KBM-7 (cell line): ENCODE results near the gene SPEF1.

Source experiments
- DNase-seq: peaks from one replicate; pipeline ENCODE4 v3.0.0-alpha.2; 2015
- in situ Hi-C: fragments of 300-500 bp; cut with MboI; formaldehyde crosslinking; loops from 2 replicates; pipeline ENCODE4 v1.14.3; 2020; ENCODE audit warnings: low sequenced_read_pairs, low pct_unique_long_range_greater_than_20kb, mixed read lengths

SPEF1 gene

GRCh38 chr20:3811467-3812258, 30.4 kb upstream of the SPEF1 start:
- peak; percentile 94 for DNase-seq
- in situ Hi-C loops, result no loop called here

- in situ Hi-C loops, result no loop called here
- DNase-seq, result no peak
Measured at GRCh38 chr20:3808544-3808943, 27.3 kb upstream of the SPEF1 start.

- in situ Hi-C loops, result no loop called here
- DNase-seq, result no peak
Measured at GRCh38 chr20:3804781-3805180, 23.5 kb upstream of the SPEF1 start.

GRCh38 chr20:3804254-3804751, 23.1 kb upstream of the SPEF1 start:
- in situ Hi-C loops, result no loop called here
- DNase-seq, result no peak

GRCh38 chr20:3803854-3804253, 22.6 kb upstream of the SPEF1 start:
- DNase-seq, result no peak
- in situ Hi-C loops, result no loop called here

GRCh38 chr20:3803289-3803688, 22.0 kb upstream of the SPEF1 start:
- no peak for DNase-seq
- in situ Hi-C loops, result no loop called here

- in situ Hi-C loops, result no loop called here
- no peak for DNase-seq
Measured at GRCh38 chr20:3802524-3803239, 21.4 kb upstream of the SPEF1 start.

GRCh38 chr20:3801846-3802245, 20.6 kb upstream of the SPEF1 start:
- in situ Hi-C loops, result no loop called here
- DNase-seq, result no peak

- in situ Hi-C loops, result no loop called here
- no peak for DNase-seq
Measured at GRCh38 chr20:3801299-3801698, 20.1 kb upstream of the SPEF1 start.

GRCh38 chr20:3800878-3801260, 19.6 kb upstream of the SPEF1 start:
- no peak for DNase-seq
- in situ Hi-C loops, result no loop called here

GRCh38 chr20:3800256-3800877, 19.1 kb upstream of the SPEF1 start:
- in situ Hi-C loops, result no loop called here

GRCh38 chr20:3798908-3799248, 17.6 kb upstream of the SPEF1 start:
- no peak for DNase-seq
- in situ Hi-C loops, result no loop called here

More at GRCh38 chr20:3800256-3800877, 19.1 kb upstream of the SPEF1 start:
- DNase-seq, result no peak

- no peak for DNase-seq
- in situ Hi-C loops, result no loop called here
Measured at GRCh38 chr20:3798373-3798768, 17.1 kb upstream of the SPEF1 start.

- in situ Hi-C loops, result no loop called here
- no peak for DNase-seq
Measured at GRCh38 chr20:3797592-3798372, 16.5 kb upstream of the SPEF1 start.

- in situ Hi-C loops, result no loop called here
- DNase-seq, result no peak
Measured at GRCh38 chr20:3797226-3797545, 15.9 kb upstream of the SPEF1 start.

- in situ Hi-C loops, result no loop called here
- no peak for DNase-seq
Measured at GRCh38 chr20:3796477-3797225, 15.4 kb upstream of the SPEF1 start.

- peak; percentile 93 for DNase-seq
- in situ Hi-C loops, result no loop called here
Measured at GRCh38 chr20:3795511-3796468, 14.5 kb upstream of the SPEF1 start, which contains the start of gene CDC25B. TSS of gene CDC25B (plus strand) at chr20:3796310. CDS start at chr20:3796532, 222 bp downstream.
